ENCODE results near the gene WWOX. TPM values are rescaled to one million over a fixed set of nuclear protein-coding genes. Genes with fewer than 3 reads are reported as not detected.

WWOX gene
- total RNA-seq, 3 donors from 2014 or later (not counting 1 experiment from before 2014, with no cell fraction given), result 21.0 to 29.8 (median 27.0) TPM

GRCh38 chr16:78906135-78906534, 806.7 kb downstream of the WWOX start:
- Histone ChIP-seq H3K27ac (ENCODE audit: low read length) (no peak overlapping the region), H3K4me1 (ENCODE audit: control insufficient read depth, insufficient read depth, low read length) (no peaks in the 10 kb centered on the region)
- peaks cover 0 to 5% of the 10 kb centered on the region in 2 donors for H3K4me1 Mint-ChIP-seq

DNA sequence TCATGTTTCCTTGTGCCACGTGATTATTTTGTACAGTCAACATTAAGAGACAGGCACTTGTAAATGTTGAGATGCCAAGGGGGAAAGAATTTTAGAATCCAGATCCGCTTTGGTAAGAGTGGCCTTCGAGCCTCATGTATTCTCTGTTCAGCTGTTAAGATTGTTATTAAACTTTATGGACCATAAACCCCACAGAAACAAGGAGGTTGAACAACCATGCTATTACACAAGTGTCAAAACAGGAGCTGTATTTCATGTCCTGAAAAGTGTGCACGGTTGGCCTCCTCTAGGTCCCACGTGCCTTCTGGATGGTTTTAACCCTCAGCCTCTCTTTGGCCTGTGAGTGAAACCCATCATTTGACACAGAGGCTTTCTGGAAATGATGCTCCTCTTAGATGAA, 809.8 kb downstream of the WWOX start:
- ATAC-seq, result no peak
- Histone ChIP-seq H3K9me3 (ENCODE audit: control insufficient read depth, insufficient read depth, low read length) (no peaks in the 10 kb centered on the region), H3K4me3 (ENCODE audit: low read length) (no peak overlapping the region), H3K36me3 (ENCODE audit: control insufficient read depth, insufficient read depth, low read length) (no peaks in the 10 kb centered on the region), H3K4me1 (ENCODE audit: control insufficient read depth, insufficient read depth, low read length) (no peaks in the 10 kb centered on the region), H3K27me3 (ENCODE audit: control insufficient read depth, insufficient read depth, low read length) (no peaks in the 10 kb centered on the region), H3K27ac (ENCODE audit: low read length) (no peak overlapping the region)
- TF ChIP-seq CTCF (IDR thresholded peaks at IDR 0.05), result no peak
- no peak overlapping the region for H3K27ac Mint-ChIP-seq
- no peaks in the 10 kb centered on the region for H3K4me1 Mint-ChIP-seq
- intact Hi-C loops (cut with micrococcal nuclease), result no loop called here
- no peaks in the 10 kb centered on the region for H3K27me3 Mint-ChIP-seq (ENCODE audit: low read depth in 2 of 2)
- no peaks in the 10 kb centered on the region for H3K36me3 Mint-ChIP-seq
- WGBS (ENCODE audit: insufficient coverage), result 90% methylated on average over 5 of the region's 5 CpGs
- H3K4me3 Mint-ChIP-seq, result no peak overlapping the region
- no peak for DNase-seq
- H3K9me3 Mint-ChIP-seq, result peaks cover 0 to 2% of the 10 kb centered on the region in 2 donors

More at GRCh38 chr16:78906135-78906534, 806.7 kb downstream of the WWOX start:
- intact Hi-C loops (cut with micrococcal nuclease), result no loop called here
- ATAC-seq (no peak), DNase-seq (no peak)
- no peak overlapping the region for H3K27ac Mint-ChIP-seq
- peaks cover 0 to 2% of the 10 kb centered on the region in 2 donors for H3K9me3 Mint-ChIP-seq
- Histone ChIP-seq H3K27me3 (ENCODE audit: control insufficient read depth, insufficient read depth, low read length) (no peaks in the 10 kb centered on the region), H3K36me3 (ENCODE audit: control insufficient read depth, insufficient read depth, low read length) (no peaks in the 10 kb centered on the region), H3K9me3 (ENCODE audit: control insufficient read depth, insufficient read depth, low read length) (no peaks in the 10 kb centered on the region), H3K4me3 (ENCODE audit: low read length) (no peak overlapping the region)
- no peak for TF ChIP-seq CTCF (IDR thresholded peaks at IDR 0.05)
- no peaks in the 10 kb centered on the region for H3K27me3 Mint-ChIP-seq (ENCODE audit: low read depth in 2 of 2)
- WGBS (ENCODE audit: insufficient coverage), result 75% methylated on average over 3 of the region's 3 CpGs
- no peaks in the 10 kb centered on the region for H3K36me3 Mint-ChIP-seq
- H3K4me3 Mint-ChIP-seq, result no peak overlapping the region

GRCh38 chr16:78915811-78916345, 816.4 kb downstream of the WWOX start:
- no peaks in the 10 kb centered on the region for H3K36me3 Mint-ChIP-seq
- H3K4me1 Mint-ChIP-seq, result no peaks in the 10 kb centered on the region
- H3K27ac Mint-ChIP-seq, result no peak overlapping the region
- Histone ChIP-seq H3K36me3 (ENCODE audit: control insufficient read depth, insufficient read depth, low read length) (no peaks in the 10 kb centered on the region), H3K27me3 (ENCODE audit: control insufficient read depth, insufficient read depth, low read length) (no peaks in the 10 kb centered on the region), H3K9me3 (ENCODE audit: control insufficient read depth, insufficient read depth, low read length) (no peaks in the 10 kb centered on the region), H3K4me1 (ENCODE audit: control insufficient read depth, insufficient read depth, low read length) (no peaks in the 10 kb centered on the region), H3K4me3 (ENCODE audit: low read length) (no peak overlapping the region), H3K27ac (ENCODE audit: low read length) (no peak overlapping the region)
- intact Hi-C loops (cut with micrococcal nuclease), result no loop called here
- no peak overlapping the region for H3K4me3 Mint-ChIP-seq
- H3K9me3 Mint-ChIP-seq, result peaks cover 0 to 2% of the 10 kb centered on the region in 2 donors
- DNase-seq (no peak), ATAC-seq (no peak)
- 86% methylated on average over 9 of the region's 9 CpGs for WGBS (ENCODE audit: insufficient coverage)
- H3K27me3 Mint-ChIP-seq (ENCODE audit: low read depth in 2 of 2), result peaks cover 0 to 19% of the 10 kb centered on the region in 2 donors
- TF ChIP-seq CTCF (IDR thresholded peaks at IDR 0.05), result no peak

- TF ChIP-seq CTCF (IDR thresholded peaks at IDR 0.05), result no peak
- DNase-seq, result no peak
- ATAC-seq, result no peak
- no peak overlapping the region for H3K27ac ChIP-seq (ENCODE audit: low read length)
- H3K4me3 Mint-ChIP-seq, result no peak overlapping the region
- 81% methylated on average over 6 of the region's 7 CpGs for WGBS (ENCODE audit: insufficient coverage)
- H3K27ac Mint-ChIP-seq, result no peak overlapping the region
- H3K36me3 ChIP-seq (ENCODE audit: control insufficient read depth, insufficient read depth, low read length), result no peaks in the 10 kb centered on the region
- no peaks in the 10 kb centered on the region for H3K4me1 ChIP-seq (ENCODE audit: control insufficient read depth, insufficient read depth, low read length)
- H3K36me3 Mint-ChIP-seq, result peaks cover 10% of the 10 kb centered on the region
- no peaks in the 10 kb centered on the region for H3K9me3 Mint-ChIP-seq
- H3K4me3 ChIP-seq (ENCODE audit: low read length), result no peak overlapping the region
- H3K27me3 ChIP-seq (ENCODE audit: control insufficient read depth, insufficient read depth, low read length), result no peaks in the 10 kb centered on the region
- intact Hi-C loops (cut with micrococcal nuclease), result no loop called here
- no peaks in the 10 kb centered on the region for H3K4me1 Mint-ChIP-seq
- peaks cover 3 to 30% of the 10 kb centered on the region in 2 donors for H3K27me3 Mint-ChIP-seq (ENCODE audit: low read depth in 2 of 2)
- H3K9me3 ChIP-seq (ENCODE audit: control insufficient read depth, insufficient read depth, low read length), result peaks cover 6% of the 10 kb centered on the region
These were observed 817.6 kb downstream of the WWOX start for GRCh38 chr16:78916928-78917545.

Measured in natural killer cell (primary cell).